HL-60 (cell line): ENCODE results near the gene TMEM258.

Experiments used
- DNase-seq, 2 experiments: peaks; one replicate each; pipeline ENCODE4 v3.0.0-alpha.2; 2010 to 2020; ENCODE audit warnings: low read depth in 1 of 2, low spot score in 1 of 2
- H3K27ac ChIP-seq: fragments of 250-450 bp; sonication (Bioruptor Pico); replicated peaks from 2 replicates; pipeline ENCODE4 v1.5.1; 2020; ENCODE audit warnings: mild to moderate bottlenecking, moderate library complexity
- H3K27me3 ChIP-seq: fragments of 250-450 bp; sonication (Bioruptor Pico); 2 replicates; pipeline ENCODE4 v1.5.1; 2021; ENCODE audit warnings: mild to moderate bottlenecking, moderate library complexity; ENCODE audit not compliant: insufficient read depth, poor library complexity, severe bottlenecking
- H3K4me3 ChIP-seq: replicated peaks from 2 replicates; pipeline ENCODE4 v1.5.1; 2011; ENCODE audit warnings: mild to moderate bottlenecking, control low read depth, low read length; ENCODE audit not compliant: insufficient read depth
- CTCF ChIP-seq: IDR thresholded peaks from one replicate; pipeline ENCODE4 v1.5.1; 2011; ENCODE audit warnings: low read length, control low read depth, inconsistent platforms; ENCODE audit not compliant: insufficient read depth
- GABPA ChIP-seq: IDR thresholded peaks from 2 replicates; pipeline ENCODE4 v1.6.1; 2012; ENCODE audit warnings: low read depth
- POLR2AphosphoS5 ChIP-seq: IDR thresholded peaks from 2 replicates; pipeline ENCODE4 v1.6.1; 2012; ENCODE audit warnings: low read depth
- REST ChIP-seq: IDR thresholded peaks from 2 replicates; pipeline ENCODE4 v1.6.1; 2012; ENCODE audit warnings: low read depth; ENCODE audit not compliant: insufficient replicate concordance
- SPI1 ChIP-seq: IDR thresholded peaks from 2 replicates; pipeline ENCODE4 v1.6.1; 2012; ENCODE audit warnings: low read depth, mild to moderate bottlenecking, borderline replicate concordance
- long read RNA-seq: library from polyadenylated mRNA; unstranded; transcript quantifications from one replicate; pipeline ENCODE4 v2.0.0, GENCODE V29; 2020

Gene TMEM258
- long read RNA-seq, transcript TMEM258-204 (4 exons, 575 nt), result major isoform, 21 of 31 reads
- long read RNA-seq, transcript TMEM258-207 (4 exons, 1,692 nt), result minor isoform, 6 of 31 reads
- long read RNA-seq, partial matches to known transcripts, result 2 of 31 reads
- long read RNA-seq, other reads (novel, unspliced or antisense), result 2 of 31 reads

GRCh38 chr11:61792310-61793082 is at the start of gene TMEM258, which contains the start of gene FEN1:
Gene TMEM258 (minus strand): TSS chr11:61792599. CDS start chr11:61792558, 41 bp downstream.
Gene FEN1 (plus strand): TSS chr11:61792911. CDS start chr11:61795362, 2,451 bp downstream.
- H3K27ac ChIP-seq, result peak within 1 kb of the TSS; percentile 100
- no peaks in the 10 kb centered on the region for H3K27me3 ChIP-seq
- peak within 1 kb of the TSS; percentile 78 for H3K4me3 ChIP-seq
- peak; percentile 88 to 92 for DNase-seq
- peak; percentile 58 for TF ChIP-seq REST
- peak; percentile 84 for TF ChIP-seq SPI1
- peak; percentile 84 for TF ChIP-seq POLR2AphosphoS5
- no peak for TF ChIP-seq CTCF
- TF ChIP-seq GABPA, result peak; percentile 97

GRCh38 chr11:61841636-61842527 is 49.5 kb upstream of the TMEM258 start:
- Histone ChIP-seq H3K27ac (no peak overlapping the region), H3K27me3 (no peaks in the 10 kb centered on the region), H3K4me3 (no peak overlapping the region)
- no peak for DNase-seq
- TF ChIP-seq CTCF, result no peak
- no peak for TF ChIP-seq GABPA
- no peak for TF ChIP-seq POLR2AphosphoS5
- TF ChIP-seq SPI1, result no peak
- TF ChIP-seq REST, result no peak

GRCh38 chr11:61840371-61840770 is 48.0 kb upstream of the TMEM258 start:
- no peak for DNase-seq
- Histone ChIP-seq H3K27ac (no peak overlapping the region), H3K27me3 (no peaks in the 10 kb centered on the region), H3K4me3 (no peak overlapping the region)
- TF ChIP-seq REST (no peak), SPI1 (no peak), CTCF (no peak), GABPA (no peak), POLR2AphosphoS5 (no peak)
